ENCODE results near the gene TNFRSF19.
"Not testable (repeated sequence)": the region's sequence is repeated elsewhere in the genome, so short reads cannot be mapped to it uniquely, and the experiment has no call there.

Gene TNFRSF19

GRCh38 chr13:23674795-23675640, 104.8 kb downstream of the TNFRSF19 start (continued):
- TF ChIP-seq ZNF324 (tag by site-specific recombination; IDR thresholded peaks at IDR 0.05) (no peak), MZF1 (tag by site-specific recombination; IDR thresholded peaks at IDR 0.05; ENCODE audit: borderline replicate concordance) (no peak)

GRCh38 chr13:23677679-23678288, 107.6 kb downstream of the TNFRSF19 start:
- H3K9me3 ChIP-seq (ENCODE audit: control insufficient read depth, insufficient read depth, low read depth, low read length); H3K4me1 ChIP-seq (ENCODE audit: control insufficient read depth, insufficient read depth, low read length); H3K27ac ChIP-seq (ENCODE audit: extremely low read depth, low read depth, low read length); CTCF ChIA-PET; POLR2A ChIA-PET; H3K4me3 ChIP-seq (ENCODE audit: low read depth, low read length); H3K36me3 ChIP-seq (ENCODE audit: control insufficient read depth in 2 of 2, insufficient read depth in 1 of 2, low read length in 2 of 2): not testable (repeated sequence)

DNA sequence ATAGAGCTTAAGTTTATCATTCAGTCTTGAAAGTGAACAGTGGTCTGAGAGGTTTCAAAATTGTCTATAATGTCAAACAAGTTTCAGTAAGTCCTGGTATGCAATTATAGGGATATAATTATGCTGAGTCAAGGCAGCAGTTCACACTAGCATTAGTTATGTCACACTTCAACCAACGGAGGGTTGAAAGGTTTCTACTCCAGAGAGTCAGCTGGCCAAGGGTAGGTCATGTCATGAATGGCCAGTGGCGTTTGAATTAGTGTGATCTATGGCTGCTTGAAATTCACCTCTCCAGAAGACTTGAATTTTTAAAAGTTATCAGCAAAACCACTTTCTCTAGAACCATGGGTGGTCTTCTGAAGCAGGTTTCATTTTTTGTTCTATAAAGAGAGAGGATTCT, 108.6 kb downstream of the TNFRSF19 start:
- no peaks in the 10 kb centered on the region for H3K4me1 ChIP-seq (ENCODE audit: control insufficient read depth, insufficient read depth, low read length)
- no peak overlapping the region for H3K27ac ChIP-seq (ENCODE audit: extremely low read depth, low read depth, low read length)
- CTCF ChIA-PET = interaction anchor here (0.6 to 0.8 kb wide), 3 partner anchors 23 to 426 kb away, joined by 3 read pairs; no protein-coding TSS in a partner anchor
- H3K36me3 ChIP-seq (ENCODE audit: control insufficient read depth in 2 of 2, insufficient read depth in 1 of 2, low read length in 2 of 2) = no peaks in the 10 kb centered on the region
- no peaks in the 10 kb centered on the region for H3K9me3 ChIP-seq (ENCODE audit: control insufficient read depth, insufficient read depth, low read depth, low read length)
- POLR2A ChIA-PET = no interaction called here
- H3K4me3 ChIP-seq (ENCODE audit: low read depth, low read length) = no peak overlapping the region
- TF ChIP-seq ZXDB (tag by site-specific recombination; IDR thresholded peaks at IDR 0.05) = no peak
- no peak for TF ChIP-seq ZNF830 (tag by site-specific recombination; IDR thresholded peaks at IDR 0.05; ENCODE audit: low read depth)
- TF ChIP-seq ZBTB21 (tag by site-specific recombination; IDR thresholded peaks at IDR 0.05) = no peak
- no peak for TF ChIP-seq ZNF600 (tag by site-specific recombination; IDR thresholded peaks at IDR 0.05)
- no peak for TF ChIP-seq OVOL3 (tag by site-specific recombination; IDR thresholded peaks at IDR 0.05)
- TF ChIP-seq ZNF521 (tag by site-specific recombination; IDR thresholded peaks at IDR 0.05) = no peak
- TF ChIP-seq ZNF362 (tag by site-specific recombination; IDR thresholded peaks at IDR 0.05) = no peak
- no peak for TF ChIP-seq ZNF37A (tag by site-specific recombination; IDR thresholded peaks at IDR 0.05)
- no peak for TF ChIP-seq ZNF140 (tag by site-specific recombination; IDR thresholded peaks at IDR 0.05)
- no peak for TF ChIP-seq ZNF645 (tag by site-specific recombination; IDR thresholded peaks at IDR 0.05)
- TF ChIP-seq ZNF335 (tag by site-specific recombination; conservative IDR thresholded peaks at IDR 0.05) = no peak
- no peak for TF ChIP-seq SP7 (tag by site-specific recombination; IDR thresholded peaks at IDR 0.05)
- TF ChIP-seq ZNF561 (tag by site-specific recombination; IDR thresholded peaks at IDR 0.05; ENCODE audit: borderline replicate concordance) = no peak
- TF ChIP-seq ZBTB49 (tag by site-specific recombination; IDR thresholded peaks at IDR 0.05; ENCODE audit: low read depth) = no peak
- TF ChIP-seq ZNF146 (tag by site-specific recombination; IDR thresholded peaks at IDR 0.05) = no peak
- no peak for TF ChIP-seq ZNF560 (tag by site-specific recombination; IDR thresholded peaks at IDR 0.05; ENCODE audit: borderline replicate concordance)
- TF ChIP-seq FEZF1 (tag by site-specific recombination; IDR thresholded peaks at IDR 0.05) = no peak

Measured in HEK293 (cell line).